CD4-positive, alpha-beta memory T cell (primary cell): ENCODE data around the gene SBNO2. TPM values are rescaled to one million over a fixed set of nuclear protein-coding genes. Genes with fewer than 3 reads are reported as not detected.

Experiments
- CTCF ChIA-PET: fragments of 350-600 bp; sonication (Branson Sonifier 250); formaldehyde crosslinking; loops from one replicate; lab custom pipeline; 2021; ENCODE audit warnings: inconsistent platforms; ENCODE audit not compliant: partially characterized antibody; lab: Charles Lee
- POLR2A ChIA-PET: fragments of 350-600 bp; sonication (Branson Sonifier 250); formaldehyde crosslinking; loops from one replicate; lab custom pipeline; 2021; ENCODE audit not compliant: partially characterized antibody; lab: Charles Lee
- DNase-seq, 5 donors: peaks; one replicate each; pipeline versions ENCODE4 v3.0.0 to v3.0.0-alpha.2; 2020 to 2022; ENCODE audit warnings: mixed read lengths in 1 of 5
- H3K27ac ChIP-seq: one replicate; pipeline ENCODE4 v1.7.0; 2013; ENCODE audit warnings: low read depth, low read length
- H3K27me3 ChIP-seq: 2 replicates; pipeline ENCODE4 v1.7.0; 2013; ENCODE audit warnings: mild to moderate bottlenecking, low read length, moderate library complexity; ENCODE audit not compliant: insufficient read depth
- H3K36me3 ChIP-seq: 2 replicates; pipeline ENCODE4 v1.7.0; 2013; ENCODE audit warnings: mild to moderate bottlenecking, low read length, moderate library complexity; ENCODE audit not compliant: insufficient read depth
- H3K4me1 ChIP-seq: 2 replicates; pipeline ENCODE4 v1.7.0; 2013; ENCODE audit warnings: mild to moderate bottlenecking, low read length, moderate library complexity; ENCODE audit not compliant: insufficient read depth
- H3K4me3 ChIP-seq, 2 donors: one replicate each; pipeline ENCODE4 v1.7.0; 2013; ENCODE audit warnings: low read length in 2 of 2, mild to moderate bottlenecking in 1 of 2
- H3K9me3 ChIP-seq, 2 donors: one replicate each; pipeline ENCODE4 v1.7.0; 2013; ENCODE audit warnings: low read length in 2 of 2, control low read depth in 1 of 2; ENCODE audit not compliant: control insufficient read depth in 1 of 2
- H3K27ac Mint-ChIP-seq, 7 donors: one replicate each; pipeline ENCODE4 v1.8.0; 2020 to 2021; ENCODE audit warnings: mixed read lengths in 7 of 7, mild to moderate bottlenecking in 6 of 7, inconsistent platforms in 3 of 7, moderate library complexity in 3 of 7
- H3K27me3 Mint-ChIP-seq, 2 donors: one replicate each; pipeline ENCODE4 v1.8.0; 2020 to 2021; ENCODE audit warnings: mixed read lengths in 2 of 2
- H3K36me3 Mint-ChIP-seq, 2 donors: one replicate each; pipeline ENCODE4 v1.8.0; 2020 to 2021; ENCODE audit warnings: mixed read lengths in 2 of 2, inconsistent platforms in 1 of 2, mild to moderate bottlenecking in 1 of 2
- H3K4me1 Mint-ChIP-seq, 4 donors: one replicate each; pipeline ENCODE4 v1.8.0; 2020 to 2021; ENCODE audit warnings: mixed read lengths in 4 of 4, mild to moderate bottlenecking in 1 of 4
- H3K4me3 Mint-ChIP-seq, 8 donors: one replicate each; pipeline ENCODE4 v1.8.0; 2020 to 2021; ENCODE audit warnings: mixed read lengths in 8 of 8, mild to moderate bottlenecking in 7 of 8, moderate library complexity in 6 of 8, inconsistent platforms in 3 of 8
- H3K9me3 Mint-ChIP-seq, 8 donors: one replicate each; pipeline ENCODE4 v1.8.0; 2020 to 2021; ENCODE audit warnings: mixed read lengths in 8 of 8, mild to moderate bottlenecking in 5 of 8, inconsistent platforms in 3 of 8, moderate library complexity in 1 of 8
- intact Hi-C: fragments of 100-400 bp; cut with micrococcal nuclease; formaldehyde crosslinking; loops from one replicate; pipeline ENCODE4 v1.15.1; 2023
- polyA plus RNA-seq, 2 donors: library from polyadenylated mRNA; unstranded; fragments of 300-500 nt; fragmentation: Illumina TruSeq; gene quantifications; one replicate each; pipeline ENCODE4 v1.2.3, GENCODE V29; 2021
- total RNA-seq, 2 experiments: library from RNA; stranded (reverse); gene quantifications; one replicate each; pipeline ENCODE4 v1.2.3, GENCODE V29; 2021

Gene SBNO2
- total and polyA plus RNA-seq, 4 experiments from 2014 or later: 0.37 to 98.6 (median 48.1) TPM

- Histone ChIP-seq H3K9me3 (no peaks in the 10 kb centered on the region), H3K36me3 (peaks cover 38% of the 10 kb centered on the region), H3K27me3 (no peaks in the 10 kb centered on the region), H3K4me3 (no peak overlapping the region), H3K4me1 (peaks cover 34% of the 10 kb centered on the region), H3K27ac (no peak overlapping the region)
- Mint-ChIP-seq H3K4me3 (no peak overlapping the region), H3K4me1 (peaks cover 3 to 25% (median 12%) of the 10 kb centered on the region in 4 donors), H3K36me3 (peaks cover 4 to 24% of the 10 kb centered on the region in 2 donors), H3K27me3 (no peaks in the 10 kb centered on the region), H3K27ac (peak overlapping the region in 2 of 7 donors; percentile 73 to 87), H3K9me3 (peaks cover 0 to 2% (median 0%) of the 10 kb centered on the region in 8 donors)
- no peak for DNase-seq
- CTCF ChIA-PET: interaction anchor here (1.0 kb wide), 1 partner anchor 14 kb away, joined by 3 read pairs; no protein-coding TSS in a partner anchor
- intact Hi-C loops: no loop called here
- POLR2A ChIA-PET: interaction anchor here (0.6 kb wide), 1 partner anchor 59 kb away, joined by 3 read pairs; no protein-coding TSS in a partner anchor
These were observed 46.9 kb downstream of the SBNO2 start for GRCh38 chr19:1126984-1127760.

GRCh38 chr19:1125601-1126467, 48.2 kb downstream of the SBNO2 start:
- Mint-ChIP-seq H3K27ac (peak overlapping the region in 1 of 7 donors; percentile 57), H3K27me3 (no peaks in the 10 kb centered on the region), H3K36me3 (peaks cover 11 to 32% of the 10 kb centered on the region in 2 donors), H3K4me1 (peaks cover 3 to 24% (median 9%) of the 10 kb centered on the region in 4 donors), H3K9me3 (peaks cover 0 to 1% (median 0%) of the 10 kb centered on the region in 8 donors), H3K4me3 (no peak overlapping the region)
- ChIA-PET POLR2A (no interaction called here), CTCF (interaction anchor here (1.0 to 1.7 kb wide), 2 partner anchors 12 kb away, joined by 3 to 7 read pairs; no protein-coding TSS in a partner anchor)
- Histone ChIP-seq H3K36me3 (peaks cover 50% of the 10 kb centered on the region), H3K4me1 (peaks cover 31% of the 10 kb centered on the region), H3K27me3 (no peaks in the 10 kb centered on the region), H3K9me3 (no peaks in the 10 kb centered on the region), H3K4me3 (no peak overlapping the region), H3K27ac (no peak overlapping the region)
- DNase-seq: no peak
- intact Hi-C loops: no loop called here

- intact Hi-C loops: no loop called here
- Mint-ChIP-seq H3K27ac (no peak overlapping the region), H3K36me3 (peaks cover 17 to 32% of the 10 kb centered on the region in 2 donors), H3K9me3 (no peaks in the 10 kb centered on the region), H3K4me1 (peaks cover 0 to 7% (median 0%) of the 10 kb centered on the region in 4 donors), H3K27me3 (no peaks in the 10 kb centered on the region), H3K4me3 (no peak overlapping the region)
- ChIA-PET POLR2A (interaction anchor here (0.9 to 1.1 kb wide), 4 partner anchors 11 to 45 kb away, joined by 3 to 4 read pairs (median 3); no protein-coding TSS in a partner anchor), CTCF (interaction anchor here (1.2 to 1.7 kb wide), 2 partner anchors 10 to 11 kb away, joined by 4 to 7 read pairs; no protein-coding TSS in a partner anchor)
- no peak overlapping the region for H3K27ac ChIP-seq
- peaks cover 64% of the 10 kb centered on the region for H3K36me3 ChIP-seq
- H3K4me3 ChIP-seq: no peak overlapping the region
- no peaks in the 10 kb centered on the region for H3K27me3 ChIP-seq
- no peak for DNase-seq
- H3K9me3 ChIP-seq: no peaks in the 10 kb centered on the region
- peaks cover 13% of the 10 kb centered on the region for H3K4me1 ChIP-seq
These were observed 50.0 kb downstream of the SBNO2 start for GRCh38 chr19:1123885-1124677.

- Histone ChIP-seq H3K4me1 (peaks cover 8% of the 10 kb centered on the region), H3K27me3 (no peaks in the 10 kb centered on the region), H3K27ac (no peak overlapping the region), H3K9me3 (no peaks in the 10 kb centered on the region), H3K4me3 (no peak overlapping the region), H3K36me3 (peaks cover 71% of the 10 kb centered on the region)
- no peak for DNase-seq
- CTCF ChIA-PET: interaction anchor here (1.2 kb wide), 1 partner anchor 10 kb away, joined by 4 read pairs; no protein-coding TSS in a partner anchor
- intact Hi-C loops: no loop called here
- Mint-ChIP-seq H3K4me1 (peaks cover 0 to 4% (median 0%) of the 10 kb centered on the region in 4 donors), H3K27me3 (no peaks in the 10 kb centered on the region), H3K36me3 (peaks cover 21 to 34% of the 10 kb centered on the region in 2 donors), H3K4me3 (no peak overlapping the region), H3K9me3 (no peaks in the 10 kb centered on the region), H3K27ac (no peak overlapping the region)
- POLR2A ChIA-PET: interaction anchor here (1.0 to 1.1 kb wide), 2 partner anchors 18 to 30 kb away, joined by 3 read pairs; no protein-coding TSS in a partner anchor
These were observed 50.7 kb downstream of the SBNO2 start for GRCh38 chr19:1123381-1123780.

GRCh38 chr19:1122972-1123363, 51.1 kb downstream of the SBNO2 start:
- POLR2A ChIA-PET: interaction anchor here (1.0 to 1.1 kb wide), 2 partner anchors 18 to 29 kb away, joined by 3 read pairs; no protein-coding TSS in a partner anchor
- Histone ChIP-seq H3K27ac (no peak overlapping the region), H3K4me1 (peaks cover 3% of the 10 kb centered on the region), H3K27me3 (no peaks in the 10 kb centered on the region), H3K36me3 (peaks cover 73% of the 10 kb centered on the region), H3K4me3 (no peak overlapping the region), H3K9me3 (no peaks in the 10 kb centered on the region)
- Mint-ChIP-seq H3K4me1 (peaks cover 0 to 3% (median 0%) of the 10 kb centered on the region in 4 donors), H3K27me3 (no peaks in the 10 kb centered on the region), H3K9me3 (no peaks in the 10 kb centered on the region), H3K4me3 (no peak overlapping the region), H3K27ac (peak overlapping the region in 3 of 7 donors; percentile 37 to 66 (median 64)), H3K36me3 (peaks cover 21 to 38% of the 10 kb centered on the region in 2 donors)
- no peak for DNase-seq
- intact Hi-C loops: no loop called here
- CTCF ChIA-PET: interaction anchor here (1.2 kb wide), 1 partner anchor 10 kb away, joined by 4 read pairs; no protein-coding TSS in a partner anchor
